ENCODE data around the gene PLSCR1.
"Not testable (repeated sequence)": the region's sequence is repeated elsewhere in the genome, so short reads cannot be mapped to it uniquely, and the experiment has no call there.

PLSCR1 gene

DNA sequence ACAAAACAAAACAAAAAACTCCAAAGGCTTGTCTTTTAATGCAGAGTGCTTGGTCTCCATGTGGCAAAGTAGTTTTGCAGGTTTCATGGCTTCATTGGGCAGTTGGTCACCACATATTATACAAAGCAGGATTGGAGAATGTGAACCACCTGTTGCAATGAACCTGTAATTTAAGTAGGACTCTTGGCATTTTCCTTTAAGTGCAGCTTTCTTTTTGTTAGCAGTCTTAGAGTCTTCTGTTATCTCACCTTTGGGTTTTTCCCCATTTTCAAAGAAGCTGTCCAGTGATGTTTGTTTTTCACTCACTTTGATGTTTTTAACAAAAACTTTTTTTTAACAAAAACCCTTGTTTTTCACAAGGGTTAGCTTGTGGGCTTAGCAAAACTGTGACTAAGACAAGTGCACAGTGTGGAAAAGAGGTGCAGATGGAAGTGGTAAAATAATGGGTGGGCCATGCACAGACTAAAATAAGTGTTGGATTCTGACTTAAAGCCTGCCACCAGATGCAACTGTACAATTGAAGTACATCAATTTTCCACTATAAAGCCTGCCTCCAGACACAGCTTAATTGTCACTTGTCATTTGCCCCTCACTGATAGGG is 2.9 kb upstream of the PLSCR1 start:
- no peak for DNase-seq

- DNase-seq: no peak
Measured at GRCh38 chr3:146546366-146546965, 2.1 kb upstream of the PLSCR1 start.

DNA sequence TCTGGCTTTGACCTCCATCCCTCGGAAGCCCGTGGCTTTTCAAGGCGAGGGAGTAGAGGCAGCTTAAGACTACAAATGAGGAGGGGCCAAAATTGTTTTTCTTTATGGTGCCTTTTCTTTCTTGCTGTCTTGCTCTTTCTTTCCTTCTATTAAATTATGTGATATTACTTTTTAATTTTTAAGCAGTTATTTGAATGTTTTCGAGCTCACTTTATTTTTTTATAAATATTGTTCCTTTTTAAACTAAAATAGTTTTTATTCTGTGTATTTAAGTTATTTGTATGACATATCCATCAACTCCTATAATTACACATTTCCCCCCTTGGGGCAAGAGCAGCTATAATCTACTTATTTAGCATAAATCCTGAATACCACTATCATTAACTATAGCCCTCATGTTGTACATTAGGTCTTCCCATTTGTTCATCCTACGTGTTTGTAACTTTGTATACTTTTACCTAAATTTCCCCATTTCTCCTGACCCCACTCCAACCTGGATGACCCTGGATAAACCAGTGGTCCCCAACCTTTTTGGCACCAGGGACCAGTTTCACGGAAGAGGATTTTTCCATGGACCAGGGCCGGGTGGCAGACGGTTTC is 622 bp upstream of the PLSCR1 start:
- DNase-seq: no peak

GRCh38 chr3:146543461-146544001 is 876 bp downstream of the PLSCR1 start:
- DNase-seq: no peak

DNA sequence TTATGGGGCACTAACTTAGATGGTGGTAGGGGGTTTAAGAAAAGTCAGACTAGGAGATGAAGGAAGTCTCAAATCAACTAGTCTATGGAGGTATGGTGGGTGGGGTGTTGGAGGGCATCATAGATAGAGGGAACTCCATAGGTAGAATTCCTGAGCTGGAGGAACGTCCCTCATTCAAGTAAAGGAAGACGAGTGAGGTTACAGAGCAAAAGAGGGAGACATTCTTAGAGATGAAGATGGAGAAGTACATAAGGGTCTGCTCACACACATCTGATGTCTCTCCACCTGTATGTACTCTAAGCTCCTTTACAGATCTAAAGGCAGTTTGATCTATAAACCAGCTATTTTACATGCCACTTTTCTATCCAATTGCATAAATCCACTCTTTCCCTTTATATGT is 1.4 kb downstream of the PLSCR1 start:
- no peak for DNase-seq

- DNase-seq: no peak
Measured at GRCh38 chr3:146542179-146542578, 2.2 kb downstream of the PLSCR1 start.

- no peak for DNase-seq
Measured at GRCh38 chr3:146540978-146541377, 3.4 kb downstream of the PLSCR1 start.

DNA sequence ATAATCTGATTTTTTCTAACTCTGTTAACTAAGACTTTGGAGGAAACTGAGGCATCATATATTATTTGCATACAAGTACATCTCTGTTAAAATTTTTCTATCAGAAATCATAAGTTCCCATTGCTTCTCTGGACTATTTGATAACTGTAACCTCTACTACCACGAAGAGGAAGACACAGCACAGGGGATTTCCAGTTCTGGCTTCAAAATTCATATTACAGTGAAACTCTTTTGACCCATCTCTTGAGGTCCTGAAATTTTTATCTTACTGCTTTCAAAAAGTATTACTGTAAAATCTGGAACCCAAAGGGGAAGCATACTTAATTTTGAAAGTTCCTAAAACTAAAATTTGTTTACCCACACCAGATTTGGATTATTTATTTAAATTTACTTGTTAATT is 4.2 kb downstream of the PLSCR1 start:
- DNase-seq: no peak

- DNase-seq: no peak
Measured at GRCh38 chr3:146539315-146539714, 5.1 kb downstream of the PLSCR1 start.

DNA sequence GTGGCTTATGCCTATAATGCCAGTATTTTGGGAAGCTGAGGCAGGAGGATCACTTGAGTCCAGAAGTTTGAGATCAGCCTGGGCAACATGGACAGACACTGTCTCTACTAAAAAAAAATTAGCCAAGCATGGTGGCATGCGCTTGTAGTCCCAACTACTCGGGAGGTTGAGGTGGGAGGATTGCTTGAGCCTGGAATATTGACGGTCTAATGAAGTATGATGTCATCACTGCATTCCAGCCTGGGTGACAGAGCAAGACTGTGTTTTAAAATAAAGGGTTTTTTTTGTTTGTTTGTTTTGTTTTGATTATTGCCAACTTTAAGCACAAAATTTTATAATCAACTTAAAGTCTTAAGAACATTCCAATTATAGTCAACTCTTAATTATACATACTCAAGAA is 6.8 kb downstream of the PLSCR1 start:
- no peak for DNase-seq

- no peak for DNase-seq
Measured at GRCh38 chr3:146536681-146537080, 7.7 kb downstream of the PLSCR1 start.

DNA sequence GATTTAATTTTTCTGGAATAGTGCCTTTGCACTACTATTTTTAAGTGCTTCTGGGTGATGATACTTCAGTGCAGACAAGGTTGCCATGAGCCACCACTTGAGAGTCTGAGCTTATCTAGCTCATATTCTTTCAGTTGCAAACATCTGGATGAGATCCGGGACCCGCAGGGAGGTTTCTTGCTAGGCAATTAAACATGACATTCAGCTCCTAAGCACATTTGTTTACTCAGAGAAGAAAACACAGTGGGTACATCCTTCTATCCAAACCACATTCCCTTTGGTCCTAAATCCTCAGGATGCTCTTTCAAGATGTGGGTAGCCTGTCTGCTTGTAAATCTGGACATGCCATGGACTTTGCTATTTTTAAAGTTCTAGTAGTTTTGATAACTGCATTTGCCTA is 12.0 kb downstream of the PLSCR1 start:
- no peak for DNase-seq

DNA sequence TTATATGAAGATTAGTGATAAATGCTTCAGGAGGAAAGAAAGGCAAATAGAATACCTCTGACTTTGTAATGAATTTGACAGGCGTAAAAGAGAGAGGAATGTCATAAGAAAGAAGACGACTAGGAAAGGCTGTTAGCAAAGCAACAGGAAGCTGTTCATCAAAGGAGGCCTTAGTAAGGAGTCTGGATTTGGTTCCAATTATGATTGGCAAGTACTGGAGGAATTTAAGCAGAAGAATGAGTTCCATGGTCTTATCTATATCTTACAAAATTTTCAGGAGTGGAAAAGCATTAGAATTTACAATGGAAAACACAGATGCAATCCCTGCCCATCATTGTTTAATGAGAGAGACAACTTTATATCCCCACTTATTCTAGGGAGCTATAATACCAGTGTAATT is 13.8 kb downstream of the PLSCR1 start:
- no peak for DNase-seq

- DNase-seq: no peak
Measured at GRCh38 chr3:146529021-146529420, 15.4 kb downstream of the PLSCR1 start.

- DNase-seq: no peak
Measured at GRCh38 chr3:146524961-146525360, 19.4 kb downstream of the PLSCR1 start.

DNA sequence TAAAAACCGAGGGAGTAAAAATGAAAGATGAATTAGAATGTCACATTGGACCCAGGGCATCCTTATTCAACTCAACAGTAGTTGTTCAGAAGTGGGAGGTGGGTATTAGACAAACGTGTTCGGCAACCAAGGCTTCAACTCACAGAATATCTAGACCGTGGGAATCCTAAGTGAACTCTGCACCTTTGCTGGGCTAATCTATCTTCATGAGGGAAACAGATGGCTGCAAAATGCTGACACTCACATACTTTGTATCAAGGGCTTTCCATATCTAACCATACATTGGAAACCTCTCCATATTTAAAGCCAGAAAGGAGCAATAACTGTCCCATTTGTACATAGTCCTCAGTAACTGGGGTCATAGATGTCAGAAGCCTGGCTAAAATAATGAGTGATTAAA is 20.9 kb downstream of the PLSCR1 start:
- no peak for DNase-seq

- DNase-seq: not testable (repeated sequence)
Measured at GRCh38 chr3:146522174-146523158, 21.9 kb downstream of the PLSCR1 start.

GRCh38 chr3:146521394-146521793 is 23.0 kb downstream of the PLSCR1 start:
- no peak for DNase-seq

DNA sequence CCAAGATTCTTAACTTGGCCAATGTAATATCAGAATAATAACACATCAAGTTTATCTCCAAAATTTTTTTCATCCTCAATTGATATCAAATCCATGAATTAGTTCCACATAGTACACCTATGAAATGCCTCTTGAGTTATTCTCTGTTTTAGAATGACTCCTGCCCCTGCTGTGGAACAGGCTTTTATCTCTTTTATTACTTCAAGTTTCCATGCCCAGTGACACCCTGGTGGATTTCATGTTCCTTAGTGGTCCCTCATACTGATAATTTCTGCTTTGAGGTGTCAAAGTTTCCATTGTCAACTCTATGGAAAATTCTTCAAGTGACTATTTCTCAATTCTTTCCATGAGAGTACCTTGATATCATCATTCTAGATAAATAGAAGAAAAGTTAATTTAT is 24.6 kb downstream of the PLSCR1 start:
- DNase-seq: no peak

DNA sequence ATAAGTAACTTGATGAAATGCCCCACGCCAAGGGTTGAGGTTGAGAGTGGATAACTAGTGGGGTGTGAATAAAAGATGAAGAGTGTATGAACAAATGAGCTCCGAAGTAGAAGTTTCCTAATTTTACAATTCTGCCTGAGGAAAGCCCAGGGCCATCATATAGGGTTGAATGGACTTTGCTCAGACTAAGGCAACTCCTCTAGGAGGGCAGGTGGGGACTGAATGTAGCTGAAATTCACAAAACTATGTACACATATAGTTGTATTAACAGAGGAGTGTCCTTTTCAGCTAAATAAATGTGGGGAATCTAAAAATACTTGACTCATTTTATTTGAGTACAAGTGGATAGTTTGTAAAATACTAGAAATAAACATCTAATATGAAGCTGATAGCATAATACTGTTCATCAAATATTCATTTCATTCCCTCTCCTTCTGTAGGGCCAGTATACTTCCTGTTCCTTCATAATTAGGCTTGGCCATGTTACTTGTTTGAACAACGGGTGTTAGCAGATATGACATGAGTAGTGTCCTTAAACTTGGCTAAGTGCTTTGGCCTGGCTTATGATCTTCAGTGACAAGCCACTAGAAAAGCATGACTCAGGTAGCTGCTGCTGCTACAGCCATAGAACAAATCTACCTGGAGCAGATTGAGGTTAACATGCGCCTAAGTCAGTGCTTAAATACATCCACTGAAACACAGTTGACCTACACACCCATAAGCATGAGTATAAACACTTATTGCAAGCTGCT is 26.5 kb downstream of the PLSCR1 start:
- no peak for DNase-seq

GRCh38 chr3:146513386-146514051 is 30.9 kb downstream of the PLSCR1 start:
- DNase-seq: no peak

All from stimulated activated CD4-positive, alpha-beta T cell treated with anti-CD3 and anti-CD28 coated beads, Interleukin-4, amount 100 ng/mL, for 24 hours (primary cell).